Tibial artery (tissue), 4 donors: ENCODE measurements around the gene GLDN.

ENCODE experiments used
- DNase-seq, 2 donors: peaks; one replicate each; pipeline ENCODE4 v3.0.0-alpha.2; 2019
- H3K27ac ChIP-seq, 2 donors: fragments of 200-600 bp; sonication (generic) in 1 of 2; 1 replicate in 1 of 2; 2 replicates in 1 of 2; pipeline ENCODE4 v1.5.1; 2018 to 2019; ENCODE audit warnings: mild to moderate bottlenecking in 1 of 2
- H3K27me3 ChIP-seq, 2 donors: fragments of 200-600 bp; sonication (generic) in 1 of 2; one replicate each; pipeline versions ENCODE4 v1.5.1 to v1.6.0; 2016 to 2019
- H3K36me3 ChIP-seq, 3 donors: fragments of 200-600 bp; sonication (generic) in 2 of 3; one replicate each; pipeline ENCODE4 v1.5.1; 2016 to 2019; ENCODE audit warnings: mild to moderate bottlenecking in 2 of 3
- H3K4me1 ChIP-seq, 4 donors: fragments of 200-600 bp; sonication (generic) in 2 of 4; 1 replicate in 3 of 4; 2 replicates in 1 of 4; pipeline ENCODE4 v1.5.1; 2016 to 2019
- H3K4me3 ChIP-seq, 2 donors: fragments of 200-600 bp; sonication (generic) in 1 of 2; 1 replicate in 1 of 2; 2 replicates in 1 of 2; pipeline ENCODE4 v1.5.1; 2018 to 2019; ENCODE audit warnings: mild to moderate bottlenecking in 2 of 2
- H3K9me3 ChIP-seq, 3 donors: fragments of 200-600 bp; sonication (generic) in 1 of 3; one replicate each; pipeline ENCODE4 v1.5.1; 2016 to 2019
- intact Hi-C: fragments of 100-400 bp; cut with DNase I; formaldehyde crosslinking; loops from one replicate; pipeline ENCODE4 v1.15.0; 2023; ENCODE audit warnings: low total_unique reads
- TF ChIP-seq, protein P1 (sequence below), 2 experiments: fragments of 200-600 bp in 1 of 2; fragments of 450-650 bp in 1 of 2; IDR thresholded peaks; one replicate each; pipeline ENCODE4 v1.5.1; 2017 to 2019; ENCODE audit warnings: antibody characterized with exemption in 2 of 2, mild to moderate bottlenecking in 1 of 2, moderate library complexity in 1 of 2

GLDN gene

DNA sequence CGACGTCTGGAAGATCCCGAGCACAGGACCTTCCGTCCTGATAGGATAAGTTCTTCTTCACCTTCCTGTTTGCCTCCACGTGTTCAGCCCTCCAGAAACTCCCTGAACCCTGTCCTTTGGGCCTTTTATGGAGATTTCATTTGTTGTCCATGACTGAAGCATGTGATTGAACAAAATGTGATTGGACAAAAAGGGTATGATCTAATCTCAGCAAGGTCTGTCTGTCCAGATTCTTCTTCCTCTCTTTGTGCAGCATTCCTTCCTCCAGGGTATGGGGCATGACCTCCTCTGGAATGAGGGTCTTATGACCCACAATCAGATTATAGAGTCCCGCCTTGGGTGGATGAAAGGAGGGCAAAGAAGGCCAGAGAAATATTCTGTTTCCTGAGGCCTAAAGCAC is 3.0 kb upstream of the GLDN start, which contains the start of gene CYP19A1:
CYP19A1 (minus strand) TSS at position 101 of the 400 bp plus-strand sequence. CDS start 95,684 bp downstream, outside the sequence.
- Histone ChIP-seq H3K27ac (peak within 1 kb of the TSS in 1 of 2 donors; percentile 38), H3K4me3 (no peak within 1 kb of the TSS), H3K27me3 (no peaks in the 10 kb centered on the region), H3K36me3 (no peaks in the 10 kb centered on the region), H3K4me1 (peaks cover 0 to 65% (median 27%) of the 10 kb centered on the region in 4 donors), H3K9me3 (no peaks in the 10 kb centered on the region)
- DNase-seq, result no peak
- TF ChIP-seq, protein P1, sequence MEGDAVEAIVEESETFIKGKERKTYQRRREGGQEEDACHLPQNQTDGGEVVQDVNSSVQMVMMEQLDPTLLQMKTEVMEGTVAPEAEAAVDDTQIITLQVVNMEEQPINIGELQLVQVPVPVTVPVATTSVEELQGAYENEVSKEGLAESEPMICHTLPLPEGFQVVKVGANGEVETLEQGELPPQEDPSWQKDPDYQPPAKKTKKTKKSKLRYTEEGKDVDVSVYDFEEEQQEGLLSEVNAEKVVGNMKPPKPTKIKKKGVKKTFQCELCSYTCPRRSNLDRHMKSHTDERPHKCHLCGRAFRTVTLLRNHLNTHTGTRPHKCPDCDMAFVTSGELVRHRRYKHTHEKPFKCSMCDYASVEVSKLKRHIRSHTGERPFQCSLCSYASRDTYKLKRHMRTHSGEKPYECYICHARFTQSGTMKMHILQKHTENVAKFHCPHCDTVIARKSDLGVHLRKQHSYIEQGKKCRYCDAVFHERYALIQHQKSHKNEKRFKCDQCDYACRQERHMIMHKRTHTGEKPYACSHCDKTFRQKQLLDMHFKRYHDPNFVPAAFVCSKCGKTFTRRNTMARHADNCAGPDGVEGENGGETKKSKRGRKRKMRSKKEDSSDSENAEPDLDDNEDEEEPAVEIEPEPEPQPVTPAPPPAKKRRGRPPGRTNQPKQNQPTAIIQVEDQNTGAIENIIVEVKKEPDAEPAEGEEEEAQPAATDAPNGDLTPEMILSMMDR (IDR thresholded peaks at IDR 0.05), result no peak
- intact Hi-C loops, result no loop called here

DNA sequence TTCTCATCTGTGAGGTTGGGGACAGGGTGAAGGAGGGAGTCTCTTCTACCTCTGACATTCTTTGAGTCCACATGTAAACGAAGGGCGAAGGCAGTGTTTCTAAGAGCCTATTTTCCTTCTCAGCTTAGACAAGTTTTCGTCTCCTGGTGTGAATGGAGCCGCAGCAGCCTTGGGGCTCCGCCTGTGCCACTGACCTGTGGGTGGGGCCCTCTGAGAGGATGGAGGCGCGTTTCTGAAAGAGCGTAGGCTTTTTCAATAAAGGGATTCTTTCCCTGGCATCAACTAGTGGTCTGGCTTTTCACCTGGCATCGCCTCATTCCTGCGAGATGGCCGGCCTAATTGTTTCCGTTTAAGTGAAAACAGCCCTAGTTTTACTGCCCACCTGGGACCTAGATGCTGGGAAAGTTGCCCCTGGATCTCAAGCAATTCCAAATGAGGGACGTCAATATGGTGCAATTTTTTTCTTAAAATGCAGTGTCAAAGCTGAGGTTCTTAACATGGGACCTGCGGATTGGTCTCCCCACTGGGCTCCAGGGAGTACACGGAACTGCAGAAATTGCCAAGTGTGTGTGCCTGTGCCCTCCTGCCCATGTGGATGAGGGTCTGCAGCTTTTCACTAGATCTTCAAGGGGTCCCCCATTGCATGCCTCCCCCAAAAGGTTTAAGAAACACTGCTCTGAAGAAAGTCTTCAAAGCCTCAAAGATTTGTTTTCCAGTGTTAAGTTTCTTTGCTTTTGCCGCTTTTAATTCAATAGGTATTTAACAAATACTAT is 958 bp downstream of the GLDN start:
- Histone ChIP-seq H3K9me3 (no peaks in the 10 kb centered on the region), H3K36me3 (no peaks in the 10 kb centered on the region), H3K27me3 (no peaks in the 10 kb centered on the region), H3K4me1 (peaks cover 0 to 55% (median 19%) of the 10 kb centered on the region in 4 donors), H3K27ac (peak overlapping the region; percentile 96 to 98), H3K4me3 (peak overlapping the region; percentile 68)
- TF ChIP-seq, protein P1 (IDR thresholded peaks at IDR 0.05), result no peak
- intact Hi-C loops, result no loop called here
- DNase-seq, result no peak

DNA sequence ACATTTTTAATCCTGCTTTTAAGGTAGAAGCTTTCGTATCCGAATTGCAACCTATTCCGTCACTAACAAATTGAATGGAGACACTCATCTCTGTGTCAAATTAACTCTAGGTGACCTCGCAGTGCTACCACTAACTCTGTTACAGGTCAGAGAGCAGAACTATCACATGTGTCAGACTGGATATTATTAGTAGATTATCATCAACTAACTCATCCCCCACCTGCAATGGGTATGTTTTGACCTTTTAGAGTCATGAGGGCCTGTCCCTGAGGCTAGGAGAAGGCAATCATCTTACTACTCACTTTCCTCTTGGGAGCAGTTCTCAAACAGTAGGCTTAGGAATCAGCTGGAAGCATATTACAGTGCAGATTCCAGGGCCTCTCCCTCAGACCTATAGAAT is 2.0 kb downstream of the GLDN start:
- no peak for DNase-seq
- Histone ChIP-seq H3K27me3 (no peaks in the 10 kb centered on the region), H3K4me3 (no peak overlapping the region), H3K4me1 (peaks cover 0 to 61% (median 24%) of the 10 kb centered on the region in 4 donors), H3K27ac (peak overlapping the region; percentile 96 to 98), H3K9me3 (no peaks in the 10 kb centered on the region), H3K36me3 (no peaks in the 10 kb centered on the region)
- TF ChIP-seq, protein P1 (IDR thresholded peaks at IDR 0.05), result no peak
- intact Hi-C loops, result no loop called here

DNA sequence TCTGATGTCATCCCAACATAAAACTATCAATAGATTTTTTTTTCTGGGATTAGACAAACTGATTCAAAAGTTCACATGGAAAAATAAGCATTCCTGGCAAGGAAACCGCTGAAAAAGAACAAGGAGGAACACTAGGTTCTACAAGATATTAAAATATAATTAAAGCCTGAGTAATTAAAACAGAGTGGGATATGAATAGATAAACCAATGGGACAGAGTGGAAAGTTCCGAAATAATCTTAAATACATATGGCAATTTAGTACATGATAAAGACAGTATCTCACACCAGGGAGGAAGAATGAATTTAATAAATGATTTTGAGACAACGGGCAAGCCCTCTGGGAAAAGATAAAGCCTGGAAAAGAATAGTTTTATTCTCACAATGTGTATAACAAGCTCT is 4.7 kb downstream of the GLDN start:
- no peak for DNase-seq
- no peaks in the 10 kb centered on the region for H3K9me3 ChIP-seq
- intact Hi-C loops, result no loop called here

DNA sequence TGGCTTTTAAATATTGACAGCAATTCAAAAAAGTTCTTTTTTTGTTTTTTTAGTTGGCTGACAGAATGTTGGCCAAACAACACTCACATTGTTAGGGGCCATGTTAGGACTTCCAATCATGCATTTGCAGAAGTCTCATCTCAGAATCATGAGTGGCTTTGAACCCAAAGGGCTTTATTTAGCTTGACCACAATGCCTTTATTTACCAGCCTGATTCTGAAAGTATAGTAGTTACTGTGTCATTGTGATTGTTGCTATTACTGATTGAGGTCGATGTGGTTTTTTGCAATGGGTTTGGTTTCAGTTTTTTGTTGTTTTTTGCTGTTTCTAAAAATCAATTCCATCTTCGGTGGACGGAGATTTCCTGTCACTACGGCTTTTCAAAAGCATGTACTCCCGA is 7.2 kb downstream of the GLDN start:
- Histone ChIP-seq H3K36me3 (no peaks in the 10 kb centered on the region), H3K9me3 (no peaks in the 10 kb centered on the region), H3K4me3 (peak overlapping the region in 1 of 2 donors; percentile 23), H3K4me1 (peaks cover 0 to 69% (median 33%) of the 10 kb centered on the region in 4 donors), H3K27ac (peak overlapping the region; percentile 81 to 98), H3K27me3 (no peaks in the 10 kb centered on the region)
- TF ChIP-seq, protein P1 (IDR thresholded peaks at IDR 0.05), result no peak
- DNase-seq, result no peak
- intact Hi-C loops, result no loop called here

More for the DNA sequence above, 4.7 kb downstream of the GLDN start:
- Histone ChIP-seq H3K4me3 (no peak overlapping the region), H3K4me1 (peaks cover 0 to 78% (median 41%) of the 10 kb centered on the region in 4 donors), H3K27ac (peak overlapping the region; percentile 96 to 98), H3K36me3 (no peaks in the 10 kb centered on the region), H3K27me3 (no peaks in the 10 kb centered on the region)
- TF ChIP-seq, protein P1 (IDR thresholded peaks at IDR 0.05), result no peak
